Islet of Langerhans (tissue), 1 donor: ENCODE data around the gene STOM.

Experiments
- FAIRE-seq: peaks from one replicate; lab custom pipeline; 2011; peaks lifted over from hg19 to GRCh38; lab: Jason Lieb, UNC

The STOM gene

DNA sequence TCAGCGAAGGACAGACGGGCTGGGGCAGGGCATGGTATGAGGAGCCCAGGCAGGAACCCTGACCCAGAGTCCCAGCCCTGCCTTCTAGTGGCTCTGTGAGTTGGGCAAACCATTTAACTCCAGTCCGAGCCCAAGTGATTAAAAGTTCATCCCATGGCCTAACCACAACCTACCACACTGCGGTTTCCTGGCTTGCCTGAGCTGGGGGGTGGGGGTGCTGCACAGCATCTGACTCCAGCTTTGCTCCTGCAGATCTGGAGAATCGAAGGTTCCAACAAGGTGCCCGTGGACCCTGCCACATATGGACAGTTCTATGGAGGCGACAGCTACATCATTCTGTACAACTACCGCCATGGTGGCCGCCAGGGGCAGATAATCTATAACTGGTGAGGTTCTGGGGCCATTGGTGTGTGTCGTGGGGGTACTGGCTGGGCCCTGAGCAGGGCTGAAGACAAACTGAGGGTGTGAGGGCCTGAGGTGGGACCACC is 49.0 kb downstream of the STOM start:
- no peak for FAIRE-seq

DNA sequence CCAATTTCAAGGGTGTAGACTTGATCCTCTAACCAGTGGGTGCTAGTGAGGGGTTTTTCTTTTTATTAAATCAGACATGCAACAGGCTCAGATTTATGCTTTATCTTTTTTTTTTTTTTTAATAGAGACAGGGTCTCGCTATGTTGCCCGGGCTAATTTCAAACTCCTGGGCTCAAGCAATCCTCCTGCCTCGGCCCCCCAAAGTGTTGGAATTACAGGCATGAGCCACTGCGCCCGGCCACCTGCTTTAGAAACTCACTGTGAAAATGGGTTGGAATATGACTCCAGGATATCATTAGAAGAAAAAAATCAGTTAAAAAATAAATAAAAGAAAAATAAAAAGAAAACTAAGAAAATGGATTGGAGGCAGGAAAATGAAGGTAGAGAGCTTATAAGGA is 50.7 kb downstream of the STOM start:
- no peak for FAIRE-seq

DNA sequence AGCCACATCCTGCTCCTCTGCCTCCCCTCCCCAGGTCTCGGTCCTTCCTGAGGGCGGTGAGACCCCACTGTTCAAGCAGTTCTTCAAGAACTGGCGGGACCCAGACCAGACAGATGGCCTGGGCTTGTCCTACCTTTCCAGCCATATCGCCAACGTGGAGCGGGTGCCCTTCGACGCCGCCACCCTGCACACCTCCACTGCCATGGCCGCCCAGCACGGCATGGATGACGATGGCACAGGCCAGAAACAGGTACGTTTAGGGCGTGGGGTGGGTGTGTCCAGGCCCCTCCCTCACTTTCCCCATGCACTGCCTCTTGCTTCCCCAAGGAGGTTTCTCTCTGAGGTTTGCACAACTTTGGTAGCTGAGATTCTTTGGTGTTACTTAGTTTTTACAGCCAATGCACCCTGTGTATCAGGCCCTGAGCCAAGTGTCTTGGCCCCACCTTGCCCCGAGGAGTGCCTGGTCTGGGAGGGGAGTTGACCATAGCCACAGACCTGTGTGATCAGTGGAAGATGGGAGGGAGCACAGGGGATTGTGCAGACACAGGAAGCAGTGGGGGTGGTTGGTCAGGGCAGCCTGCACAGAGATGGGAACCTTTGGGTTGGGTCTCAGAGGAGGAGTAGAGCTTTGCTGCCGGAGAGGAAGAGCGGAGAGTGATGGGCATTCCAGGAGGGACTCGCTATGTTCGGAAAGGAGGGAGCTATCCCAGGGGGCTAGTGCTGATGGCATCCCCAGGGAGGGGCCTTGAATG is 51.2 kb downstream of the STOM start:
- FAIRE-seq = no peak

DNA sequence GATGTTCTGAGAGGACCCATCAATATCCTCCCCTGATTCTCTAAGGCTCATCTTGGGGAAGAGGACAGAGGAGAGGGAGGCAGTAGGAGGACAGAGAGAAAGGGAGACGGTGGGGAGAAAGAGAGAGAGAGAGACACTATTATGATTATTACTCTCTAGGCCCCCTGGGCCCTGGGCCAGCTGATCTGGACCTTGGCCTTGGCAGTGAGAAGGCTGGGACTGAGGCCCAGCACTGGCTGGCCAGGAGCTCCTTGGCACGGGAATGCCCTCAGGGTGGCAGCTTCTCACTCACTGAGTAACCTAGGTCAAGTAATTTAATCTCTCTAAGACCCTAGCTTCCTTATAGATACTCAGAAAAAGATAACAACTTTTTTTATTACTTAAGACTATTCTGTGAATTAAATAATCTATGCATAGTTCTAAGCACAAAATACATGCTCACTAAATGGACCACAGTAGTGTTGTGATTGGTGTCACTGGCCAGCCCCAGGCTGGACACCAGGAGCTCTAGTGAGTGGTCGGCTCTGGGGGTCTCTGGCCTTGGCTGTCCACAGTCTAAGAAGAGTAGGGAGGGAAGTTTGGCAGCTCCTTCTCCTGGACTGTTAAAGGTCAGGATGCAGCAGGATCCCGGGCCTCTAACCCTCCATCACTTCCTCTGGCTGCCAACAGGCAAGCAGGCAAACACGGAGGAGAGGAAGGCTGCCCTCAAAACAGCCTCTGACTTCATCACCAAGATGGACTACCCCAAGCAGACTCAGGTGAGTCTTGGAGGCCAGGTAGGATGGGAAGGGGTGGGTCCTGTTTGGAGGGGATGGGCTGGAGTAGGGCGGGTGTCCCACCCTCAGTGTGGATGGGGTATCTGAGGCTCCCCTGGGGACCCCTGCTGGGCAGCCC is 52.1 kb downstream of the STOM start:
- no peak for FAIRE-seq

DNA sequence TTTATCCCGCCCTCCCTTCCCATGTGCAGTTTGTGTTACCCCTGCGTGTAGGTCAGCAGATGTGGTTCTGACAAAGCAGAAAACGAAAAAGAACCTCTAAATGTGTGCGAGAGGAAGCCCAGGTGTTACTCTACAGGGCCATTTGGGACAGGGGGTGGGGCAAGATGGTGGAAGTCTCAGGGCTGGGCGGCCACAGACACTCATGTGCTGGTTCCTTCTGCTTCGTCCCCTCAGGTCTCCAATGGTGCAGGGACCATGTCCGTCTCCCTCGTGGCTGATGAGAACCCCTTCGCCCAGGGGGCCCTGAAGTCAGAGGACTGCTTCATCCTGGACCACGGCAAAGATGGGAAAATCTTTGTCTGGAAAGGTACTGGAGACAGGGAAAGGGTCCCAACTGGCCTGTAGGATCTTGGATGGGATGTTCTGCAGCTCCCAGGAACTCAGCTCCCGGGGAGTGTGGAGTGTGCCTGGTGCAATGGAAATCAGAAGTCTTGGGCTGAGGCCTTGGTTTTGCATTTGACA is 53.1 kb downstream of the STOM start:
- FAIRE-seq = no peak

DNA sequence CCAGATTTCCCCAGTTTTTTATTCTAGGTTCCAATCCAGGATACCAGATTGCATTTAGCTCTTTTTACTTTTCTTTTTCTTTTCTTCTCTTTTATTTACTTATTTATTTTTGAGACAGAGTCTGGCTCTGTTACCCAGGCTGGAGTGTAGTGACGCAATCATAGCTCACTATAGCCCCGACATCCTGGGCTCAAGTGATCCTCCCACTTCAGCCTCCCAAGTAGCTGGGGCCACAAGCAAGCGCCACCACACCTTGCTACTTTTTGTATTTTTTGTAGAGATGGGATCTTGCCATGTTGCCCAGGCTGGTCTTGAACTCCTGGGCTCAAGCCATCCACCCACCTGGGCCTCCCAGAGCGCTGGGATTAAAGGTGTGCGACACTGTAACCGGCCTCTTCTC is 53.7 kb downstream of the STOM start:
- FAIRE-seq = no peak

DNA sequence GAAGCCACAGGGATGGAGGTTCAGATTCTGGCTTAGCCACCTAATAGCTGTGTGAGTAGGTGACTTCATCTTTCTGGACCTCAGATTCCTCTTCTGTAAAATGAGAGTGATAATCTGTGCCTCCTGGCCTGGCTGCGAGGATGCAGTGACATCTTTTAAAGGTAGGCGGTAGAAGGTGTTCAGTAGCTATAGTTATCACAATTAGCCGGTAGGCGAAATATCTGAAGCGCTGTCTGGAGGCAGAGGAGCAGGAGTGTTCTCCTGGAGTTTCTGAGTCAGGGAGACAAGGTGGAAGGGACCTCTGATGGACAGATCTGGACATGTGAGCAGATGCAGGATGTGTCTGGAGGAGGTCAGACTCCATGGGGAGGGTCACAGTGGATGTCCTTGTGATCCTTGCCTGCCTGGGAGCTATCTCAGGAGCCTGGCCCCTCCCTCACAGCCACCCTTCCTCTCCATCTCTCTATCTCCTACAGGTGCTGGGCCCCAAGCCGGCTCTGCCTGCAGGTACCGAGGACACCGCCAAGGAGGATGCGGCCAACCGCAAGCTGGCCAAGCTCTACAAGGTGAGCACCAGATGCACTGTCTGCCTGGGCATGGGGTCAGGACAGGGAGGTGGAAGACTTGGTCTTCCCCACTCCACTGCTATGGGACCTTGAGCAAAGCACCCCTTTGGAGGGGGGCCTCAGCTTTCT is 56.4 kb downstream of the STOM start:
- FAIRE-seq = no peak

DNA sequence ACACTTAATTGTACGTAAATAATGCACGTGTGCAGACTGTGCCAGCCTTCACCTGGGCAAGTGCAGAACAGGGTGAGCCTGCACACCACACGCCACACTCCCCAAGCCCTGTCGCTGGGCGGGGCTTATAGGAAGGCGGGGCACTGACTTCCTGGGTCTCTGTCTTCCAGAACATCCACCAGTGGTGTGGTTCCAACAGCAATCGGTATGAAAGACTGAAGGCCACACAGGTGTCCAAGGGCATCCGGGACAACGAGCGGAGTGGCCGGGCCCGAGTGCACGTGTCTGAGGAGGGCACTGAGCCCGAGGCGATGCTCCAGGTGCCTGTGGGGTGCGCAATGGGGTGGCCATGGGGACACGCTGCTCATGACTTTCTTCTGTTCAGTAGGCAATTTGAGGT is 57.9 kb downstream of the STOM start:
- FAIRE-seq = no peak

DNA sequence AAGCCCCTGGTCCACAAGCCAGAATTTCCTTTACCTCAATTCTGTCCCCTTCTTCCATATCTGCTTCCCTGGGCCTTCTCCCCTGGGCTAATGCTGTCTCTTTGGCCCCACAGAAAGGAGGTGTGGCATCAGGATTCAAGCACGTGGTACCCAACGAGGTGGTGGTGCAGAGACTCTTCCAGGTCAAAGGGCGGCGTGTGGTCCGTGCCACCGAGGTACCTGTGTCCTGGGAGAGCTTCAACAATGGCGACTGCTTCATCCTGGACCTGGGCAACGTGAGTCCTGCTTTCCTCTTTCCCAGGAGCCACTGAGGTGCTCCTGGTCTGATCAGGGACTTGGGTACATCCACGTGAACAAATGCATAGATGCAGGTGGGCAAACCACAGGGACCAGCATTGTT is 59.5 kb downstream of the STOM start:
- FAIRE-seq = no peak

DNA sequence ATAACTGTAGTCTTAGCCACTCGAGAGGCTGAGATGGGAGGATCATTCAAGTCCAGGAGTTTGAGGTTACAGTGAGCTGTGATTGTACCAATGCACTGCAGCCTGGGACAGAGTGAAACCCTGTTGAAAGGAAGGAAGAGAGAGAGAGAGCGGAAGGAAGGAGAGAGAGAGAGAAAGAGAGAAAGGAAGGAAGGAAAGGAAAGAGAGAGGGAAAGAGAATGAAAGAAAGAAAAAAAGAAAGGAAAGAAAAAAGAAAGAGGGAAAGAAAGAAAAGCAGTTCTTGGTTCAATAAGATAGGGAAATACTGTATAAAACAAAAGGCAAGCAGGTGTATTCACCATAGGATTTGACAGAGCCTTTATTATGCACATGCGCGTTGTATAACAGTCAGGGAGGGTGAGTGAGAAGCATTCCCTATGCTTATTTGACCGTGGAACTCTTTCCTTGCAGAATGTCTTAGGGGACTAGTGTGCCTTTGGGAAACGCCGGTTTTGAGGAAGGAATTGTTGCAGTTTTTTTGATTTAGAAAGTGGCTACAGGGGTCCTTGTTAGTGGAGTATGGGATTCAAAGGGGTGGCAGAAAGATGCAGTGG is 60.1 kb downstream of the STOM start:
- no peak for FAIRE-seq

DNA sequence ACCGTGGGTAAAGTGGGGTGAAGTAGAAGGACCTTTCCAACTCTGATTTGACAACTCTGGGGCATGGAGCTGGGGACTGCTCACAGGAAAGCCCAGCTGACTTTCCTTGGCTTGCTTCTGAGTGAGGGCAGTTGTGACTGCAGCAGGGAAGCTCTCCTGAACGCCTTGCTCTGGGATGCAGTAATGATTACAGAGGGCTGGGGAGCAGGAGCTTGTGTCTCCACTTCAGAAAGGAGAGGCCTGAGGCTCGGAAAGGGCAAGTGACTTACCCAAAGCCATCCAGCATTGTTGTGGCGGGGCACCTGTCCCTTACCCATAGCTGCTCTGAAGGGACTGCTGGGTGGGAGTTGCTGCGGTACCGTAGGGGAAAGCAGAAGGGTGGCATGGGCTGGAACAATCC is 60.9 kb downstream of the STOM start:
- FAIRE-seq = no peak

DNA sequence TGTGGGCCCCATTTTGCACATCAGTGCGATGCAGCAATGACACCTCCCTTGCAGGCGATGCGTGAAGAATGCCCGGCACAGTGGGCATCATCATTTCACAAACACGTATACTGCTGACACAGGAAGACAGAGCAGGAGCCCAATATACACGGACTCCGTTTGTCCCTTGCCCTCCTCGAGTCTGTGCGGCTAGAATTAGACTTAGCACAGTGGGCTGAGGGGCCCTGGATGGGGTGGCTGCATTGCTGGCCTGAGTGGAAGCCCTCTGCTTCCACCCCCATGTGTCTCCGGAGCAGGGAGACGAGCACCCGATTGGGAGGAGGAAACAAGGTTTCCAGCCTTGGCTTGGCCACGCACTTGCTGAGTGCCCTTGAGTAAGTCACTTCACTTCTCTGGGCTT is 61.3 kb downstream of the STOM start:
- no peak for FAIRE-seq

DNA sequence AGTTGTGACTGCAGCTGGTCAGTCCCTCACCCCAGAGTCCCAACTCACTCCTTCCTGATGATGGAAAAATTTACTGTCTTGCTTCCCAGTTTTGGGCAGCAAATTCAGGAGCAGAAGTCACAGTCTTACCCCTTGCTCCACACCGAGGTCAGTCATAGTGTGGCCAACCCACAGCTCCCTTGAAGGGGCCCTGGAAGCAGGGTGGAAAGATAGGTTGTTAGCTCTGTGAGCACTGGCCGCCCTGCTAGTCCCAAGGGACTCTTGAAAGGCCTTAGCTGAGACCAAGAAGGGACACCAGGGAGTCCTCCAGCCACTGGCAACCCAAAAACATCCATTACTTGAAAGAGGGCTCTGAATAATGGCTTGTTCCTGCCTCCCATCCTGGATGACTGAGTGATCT is 62.1 kb downstream of the STOM start:
- FAIRE-seq = no peak

DNA sequence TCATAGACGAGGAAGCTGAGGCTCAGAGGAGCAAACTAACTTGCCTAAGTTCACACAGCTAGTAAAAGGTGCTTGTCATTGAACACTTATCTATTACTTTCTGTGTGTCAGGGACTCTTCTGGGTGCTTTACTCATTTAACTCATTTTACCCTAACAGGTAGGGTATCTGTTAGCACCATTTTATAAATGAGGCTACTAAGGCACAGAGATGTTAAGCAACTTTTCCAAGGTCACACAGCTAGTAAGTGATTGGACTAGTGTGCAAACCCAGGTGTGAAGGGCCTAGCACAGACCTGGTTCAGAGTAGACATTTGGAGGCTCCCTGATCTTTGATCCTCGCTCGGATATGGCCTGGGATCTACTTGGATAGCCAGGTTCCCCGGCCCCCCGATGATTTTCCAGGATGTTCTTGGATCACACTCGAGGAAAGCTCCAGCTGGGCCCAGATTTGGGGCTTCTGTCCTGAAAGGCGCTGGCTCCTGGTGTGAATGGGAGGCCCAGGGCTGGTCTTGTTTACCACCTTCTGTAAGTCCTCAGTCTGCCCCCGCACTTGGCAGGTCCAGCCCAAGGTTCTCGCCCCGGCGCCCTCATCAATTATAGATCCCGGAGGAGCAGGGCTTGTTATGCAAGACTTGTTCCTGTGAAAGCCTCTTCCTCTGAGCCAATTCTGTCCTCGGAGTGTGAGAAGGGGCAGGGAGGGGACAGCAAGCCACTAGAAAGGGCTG is 64.6 kb downstream of the STOM start:
- FAIRE-seq = no peak

DNA sequence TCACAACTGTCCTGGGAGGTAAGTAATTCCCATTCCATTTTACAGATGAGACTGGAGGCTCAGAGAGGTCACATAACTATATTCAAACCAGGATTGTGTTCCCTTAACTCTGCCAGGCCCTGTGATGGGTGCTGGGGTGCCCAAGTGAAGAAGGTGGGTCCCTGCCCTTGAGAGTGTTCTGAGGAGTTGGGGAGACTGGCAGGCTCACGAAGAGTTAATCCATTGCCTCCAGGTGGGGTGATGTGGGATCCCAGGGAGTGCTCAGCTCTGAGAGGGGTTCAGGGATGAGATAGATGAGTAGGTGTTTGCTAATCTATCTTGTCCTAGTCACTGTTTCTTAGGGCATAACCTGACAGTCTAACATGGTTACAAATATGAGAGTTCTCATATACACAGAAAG is 65.3 kb downstream of the STOM start:
- no peak for FAIRE-seq

DNA sequence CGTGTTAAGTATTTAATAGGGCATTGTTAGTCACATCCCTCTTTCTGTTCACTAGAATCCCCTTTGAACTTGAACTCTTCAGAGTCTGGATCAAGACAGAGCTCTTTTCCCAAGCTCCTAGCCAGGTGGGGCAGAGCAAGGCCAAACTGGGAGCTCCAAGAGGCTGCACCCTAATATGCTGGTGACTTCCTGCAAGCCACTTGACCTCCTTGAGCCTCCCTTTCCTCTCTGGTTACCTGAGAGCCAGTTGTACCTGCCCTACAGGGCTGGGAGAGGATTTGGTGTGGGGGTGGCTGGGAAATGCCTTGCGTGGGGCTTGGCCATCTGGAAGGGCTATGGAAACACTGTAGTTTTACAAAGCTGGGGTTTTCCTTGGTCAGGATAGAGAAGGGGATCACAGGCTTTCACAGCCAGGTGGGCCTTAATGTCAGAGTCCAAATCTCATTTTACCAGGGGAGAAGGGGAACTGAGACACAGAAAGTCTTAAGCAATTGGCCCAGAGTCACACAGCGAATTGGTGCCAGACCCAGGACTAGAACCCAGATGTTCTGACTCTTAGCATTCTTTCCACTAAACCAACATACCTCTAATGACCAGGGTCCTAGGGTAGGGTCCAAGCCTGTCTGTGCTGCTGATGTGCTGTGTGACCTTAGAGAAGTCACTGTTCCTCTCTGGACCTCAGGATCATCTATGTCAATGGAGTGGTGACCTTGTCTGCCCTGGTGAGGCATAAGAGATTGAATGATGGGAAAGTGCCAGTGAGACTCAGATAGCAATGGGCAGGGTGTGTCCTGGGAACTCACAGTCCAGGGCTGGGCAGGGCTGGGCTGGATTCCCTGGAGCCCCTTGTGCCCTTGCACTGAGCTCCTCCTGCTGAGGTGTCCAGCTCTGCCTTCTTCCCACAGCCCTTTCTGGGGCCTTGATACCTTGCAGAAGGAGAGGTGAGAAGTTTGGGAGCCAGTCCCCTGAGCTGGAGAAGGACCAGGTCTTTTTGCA is 66.3 kb downstream of the STOM start:
- no peak for FAIRE-seq

DNA sequence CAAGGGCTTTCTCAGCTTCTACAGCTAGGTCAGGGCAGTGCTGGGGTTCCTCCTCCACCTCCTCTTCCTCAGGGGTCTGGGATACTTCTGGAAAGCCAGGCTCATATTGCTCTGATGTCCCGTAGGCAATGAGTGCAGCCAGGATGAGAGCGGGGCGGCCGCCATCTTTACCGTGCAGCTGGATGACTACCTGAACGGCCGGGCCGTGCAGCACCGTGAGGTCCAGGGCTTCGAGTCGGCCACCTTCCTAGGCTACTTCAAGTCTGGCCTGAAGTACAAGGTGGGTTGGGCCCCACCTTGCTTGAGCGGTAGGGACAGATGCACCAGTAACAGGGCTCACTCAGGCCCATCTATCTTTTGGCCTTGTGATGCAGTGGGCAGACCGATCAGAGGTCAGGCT is 67.3 kb downstream of the STOM start:
- no peak for FAIRE-seq

DNA sequence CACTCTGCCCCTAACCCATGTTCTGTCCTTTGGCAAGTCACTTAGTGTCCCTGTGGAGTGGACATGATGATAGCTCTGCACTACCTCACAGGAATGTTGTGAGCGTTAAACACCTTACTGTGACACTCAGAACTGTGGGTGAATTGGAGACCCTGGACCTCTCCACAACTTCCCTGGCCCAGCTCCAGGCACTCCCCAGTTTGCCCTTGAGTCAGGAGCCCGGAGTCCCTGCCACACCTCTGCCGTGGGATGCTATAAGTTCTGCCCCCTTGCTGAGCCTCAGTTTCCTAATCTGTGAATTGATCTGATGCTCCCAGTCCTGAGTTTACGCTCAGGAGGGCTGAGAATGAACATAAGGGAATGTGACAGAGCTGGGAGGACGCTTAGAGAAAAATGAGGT is 67.7 kb downstream of the STOM start:
- no peak for FAIRE-seq

DNA sequence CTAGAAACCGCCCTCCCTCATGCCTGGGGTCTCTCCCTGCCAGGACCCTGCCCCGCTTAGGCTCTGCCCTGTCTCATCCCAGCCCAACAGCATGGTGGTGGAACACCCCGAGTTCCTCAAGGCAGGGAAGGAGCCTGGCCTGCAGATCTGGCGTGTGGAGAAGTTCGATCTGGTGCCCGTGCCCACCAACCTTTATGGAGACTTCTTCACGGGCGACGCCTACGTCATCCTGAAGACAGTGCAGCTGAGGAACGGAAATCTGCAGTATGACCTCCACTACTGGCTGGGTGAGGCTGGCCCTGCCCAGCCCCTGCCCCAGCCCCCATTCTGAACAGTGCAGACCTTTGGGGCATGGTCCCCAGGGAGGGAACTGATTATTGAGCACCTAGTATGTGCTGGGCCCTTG is 68.2 kb downstream of the STOM start:
- no peak for FAIRE-seq
